Peyer's patch (tissue), 4 donors: ENCODE results near the gene CRPPA.

Source experiments
- POLR2A ChIP-seq, 2 donors: fragments of 450-650 bp; IDR thresholded peaks; one replicate each; pipeline ENCODE4 v1.5.1; 2017; ENCODE audit warnings: antibody characterized with exemption in 2 of 2, mild to moderate bottlenecking in 2 of 2, moderate library complexity in 2 of 2
- TF ChIP-seq, protein P1 (sequence below), 6 experiments: fragments of 450-650 bp in 4 of 6; fragments of 200-600 bp in 2 of 6; sonication (generic) in 1 of 6; IDR thresholded peaks; one replicate each; pipeline ENCODE4 v1.5.1; 2017 to 2019; ENCODE audit warnings: antibody characterized with exemption in 6 of 6, mild to moderate bottlenecking in 3 of 6, moderate library complexity in 1 of 6

DNA sequence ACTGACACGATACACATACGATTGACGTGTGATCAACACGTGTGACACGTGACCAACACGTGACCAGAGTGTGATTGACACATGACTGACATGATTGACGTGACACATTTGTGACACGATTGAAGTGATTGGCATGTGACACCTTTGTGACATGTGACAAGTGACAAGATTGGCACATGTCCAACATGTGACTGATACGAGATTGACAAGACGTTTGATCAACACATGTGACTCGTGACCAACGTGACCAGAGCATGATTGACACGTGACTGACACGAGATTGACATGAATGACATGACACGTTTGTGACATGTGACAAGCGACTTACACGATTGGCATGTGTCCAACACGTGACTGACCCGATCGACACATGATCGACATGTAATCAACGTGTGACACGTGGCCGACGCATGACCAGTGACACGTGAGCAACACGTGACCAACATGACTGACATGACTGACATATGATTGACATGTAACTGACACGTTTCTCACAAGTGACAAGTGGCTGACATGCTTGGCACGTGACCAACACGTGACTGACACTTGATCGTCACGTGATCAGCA, 22.0 kb downstream of the CRPPA start:
- TF ChIP-seq, protein P1, sequence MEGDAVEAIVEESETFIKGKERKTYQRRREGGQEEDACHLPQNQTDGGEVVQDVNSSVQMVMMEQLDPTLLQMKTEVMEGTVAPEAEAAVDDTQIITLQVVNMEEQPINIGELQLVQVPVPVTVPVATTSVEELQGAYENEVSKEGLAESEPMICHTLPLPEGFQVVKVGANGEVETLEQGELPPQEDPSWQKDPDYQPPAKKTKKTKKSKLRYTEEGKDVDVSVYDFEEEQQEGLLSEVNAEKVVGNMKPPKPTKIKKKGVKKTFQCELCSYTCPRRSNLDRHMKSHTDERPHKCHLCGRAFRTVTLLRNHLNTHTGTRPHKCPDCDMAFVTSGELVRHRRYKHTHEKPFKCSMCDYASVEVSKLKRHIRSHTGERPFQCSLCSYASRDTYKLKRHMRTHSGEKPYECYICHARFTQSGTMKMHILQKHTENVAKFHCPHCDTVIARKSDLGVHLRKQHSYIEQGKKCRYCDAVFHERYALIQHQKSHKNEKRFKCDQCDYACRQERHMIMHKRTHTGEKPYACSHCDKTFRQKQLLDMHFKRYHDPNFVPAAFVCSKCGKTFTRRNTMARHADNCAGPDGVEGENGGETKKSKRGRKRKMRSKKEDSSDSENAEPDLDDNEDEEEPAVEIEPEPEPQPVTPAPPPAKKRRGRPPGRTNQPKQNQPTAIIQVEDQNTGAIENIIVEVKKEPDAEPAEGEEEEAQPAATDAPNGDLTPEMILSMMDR (IDR thresholded peaks at IDR 0.05), result no peak
- no peak for TF ChIP-seq POLR2A (IDR thresholded peaks at IDR 0.05)
